ENCODE measurements around the gene C1QTNF8.

- TF ChIP-seq EZH2 (IDR thresholded peaks at IDR 0.05; ENCODE audit: insufficient read depth, poor library complexity, severe bottlenecking) (no peak), EZH2phosphoT487 (IDR thresholded peaks at IDR 0.05; ENCODE audit: insufficient read depth, low read depth) (no peak)
Measured at GRCh38 chr16:1061769-1062505, 34.1 kb downstream of the C1QTNF8 start.

Measured in GM23248 (cell line).